Omental fat pad (tissue), 4 donors: ENCODE data around the gene BORCS5. TPM values are rescaled to one million over a fixed set of nuclear protein-coding genes. Genes with fewer than 3 reads are reported as not detected.
"Not testable (repeated sequence)": the region's sequence is repeated elsewhere in the genome, so short reads cannot be mapped to it uniquely, and the experiment has no call there.

Source experiments
- ATAC-seq: fragments of 150-250 bp; one replicate; pipeline ENCODE4 v1.9.1; 2016; ENCODE audit warnings: mild to moderate bottlenecking, moderate library complexity; ENCODE audit not compliant: low FRiP score
- DNase-seq: peaks from one replicate; pipeline ENCODE4 v3.0.0-alpha.2; 2019; ENCODE audit warnings: low spot score
- total RNA-seq, 4 donors: library from RNA; depleted of rRNA; stranded (reverse); fragments of >200 nt; gene quantifications; one replicate each; pipeline ENCODE4 v1.1.0, GENCODE V29; 2016
- TF ChIP-seq, protein P1 (sequence below), 3 donors: fragments of 450-650 bp; IDR thresholded peaks; one replicate each; pipeline ENCODE4 v1.5.1; 2016 to 2017; ENCODE audit warnings: antibody characterized with exemption in 3 of 3, mild to moderate bottlenecking in 3 of 3, moderate library complexity in 2 of 3

The BORCS5 gene
- total RNA-seq, 4 donors from 2014 or later, result 11.4 to 17.1 (median 15.7) TPM

DNA sequence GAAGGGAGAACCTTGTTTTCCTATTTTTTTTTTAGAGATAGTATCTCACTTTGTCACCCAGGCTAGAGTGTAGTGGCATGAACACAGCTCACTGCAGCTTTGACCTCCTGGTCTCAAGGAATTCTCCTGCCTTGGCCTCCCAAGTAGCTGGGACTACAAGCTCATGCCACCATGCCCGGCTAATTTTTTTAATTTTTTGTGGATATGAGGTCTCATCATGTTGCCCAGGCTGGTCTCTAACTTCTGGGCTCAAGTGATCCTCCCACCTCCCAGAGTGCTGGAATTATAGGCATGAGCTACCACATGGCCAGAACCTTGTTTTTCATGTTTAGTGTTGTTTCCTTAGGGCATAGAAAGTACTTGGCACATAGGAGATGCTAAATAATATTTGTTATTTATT, 20.4 kb upstream of the BORCS5 start:
- TF ChIP-seq, protein P1, sequence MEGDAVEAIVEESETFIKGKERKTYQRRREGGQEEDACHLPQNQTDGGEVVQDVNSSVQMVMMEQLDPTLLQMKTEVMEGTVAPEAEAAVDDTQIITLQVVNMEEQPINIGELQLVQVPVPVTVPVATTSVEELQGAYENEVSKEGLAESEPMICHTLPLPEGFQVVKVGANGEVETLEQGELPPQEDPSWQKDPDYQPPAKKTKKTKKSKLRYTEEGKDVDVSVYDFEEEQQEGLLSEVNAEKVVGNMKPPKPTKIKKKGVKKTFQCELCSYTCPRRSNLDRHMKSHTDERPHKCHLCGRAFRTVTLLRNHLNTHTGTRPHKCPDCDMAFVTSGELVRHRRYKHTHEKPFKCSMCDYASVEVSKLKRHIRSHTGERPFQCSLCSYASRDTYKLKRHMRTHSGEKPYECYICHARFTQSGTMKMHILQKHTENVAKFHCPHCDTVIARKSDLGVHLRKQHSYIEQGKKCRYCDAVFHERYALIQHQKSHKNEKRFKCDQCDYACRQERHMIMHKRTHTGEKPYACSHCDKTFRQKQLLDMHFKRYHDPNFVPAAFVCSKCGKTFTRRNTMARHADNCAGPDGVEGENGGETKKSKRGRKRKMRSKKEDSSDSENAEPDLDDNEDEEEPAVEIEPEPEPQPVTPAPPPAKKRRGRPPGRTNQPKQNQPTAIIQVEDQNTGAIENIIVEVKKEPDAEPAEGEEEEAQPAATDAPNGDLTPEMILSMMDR (IDR thresholded peaks at IDR 0.05), result no peak
- ATAC-seq (no peak), DNase-seq (no peak)

DNA sequence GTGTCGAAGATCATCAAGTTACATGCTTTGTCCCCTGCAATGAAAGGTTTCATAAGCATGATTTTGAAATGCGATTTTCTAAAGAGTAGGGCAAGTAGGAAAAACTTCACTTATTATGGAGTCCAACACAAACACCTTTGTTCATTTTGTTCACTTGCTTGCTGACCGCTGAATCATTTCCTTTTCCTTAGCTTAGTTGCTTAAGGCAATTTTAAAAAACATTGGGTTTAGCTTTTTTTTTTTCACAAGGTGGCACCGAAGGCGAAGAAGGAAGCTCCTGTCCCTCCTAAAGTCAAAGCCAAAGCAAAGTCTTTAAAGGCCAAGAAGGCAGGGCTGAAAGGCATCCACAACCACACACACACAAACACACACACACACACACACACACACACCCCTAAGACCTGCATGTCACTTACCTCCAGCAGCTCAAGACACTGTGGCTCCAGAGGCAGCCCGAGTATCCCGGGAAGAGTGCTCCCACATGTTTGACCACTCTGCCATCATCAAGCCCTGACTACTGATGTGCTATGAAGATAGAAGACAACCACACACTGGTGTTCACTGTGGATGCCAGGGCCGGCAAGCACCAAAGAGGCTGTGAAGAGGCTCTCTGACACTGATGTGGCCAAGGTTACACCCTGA, 18.2 kb upstream of the BORCS5 start:
- TF ChIP-seq, protein P1 (IDR thresholded peaks at IDR 0.05), result no peak
- ATAC-seq, result no peak
- DNase-seq, result no peak

DNA sequence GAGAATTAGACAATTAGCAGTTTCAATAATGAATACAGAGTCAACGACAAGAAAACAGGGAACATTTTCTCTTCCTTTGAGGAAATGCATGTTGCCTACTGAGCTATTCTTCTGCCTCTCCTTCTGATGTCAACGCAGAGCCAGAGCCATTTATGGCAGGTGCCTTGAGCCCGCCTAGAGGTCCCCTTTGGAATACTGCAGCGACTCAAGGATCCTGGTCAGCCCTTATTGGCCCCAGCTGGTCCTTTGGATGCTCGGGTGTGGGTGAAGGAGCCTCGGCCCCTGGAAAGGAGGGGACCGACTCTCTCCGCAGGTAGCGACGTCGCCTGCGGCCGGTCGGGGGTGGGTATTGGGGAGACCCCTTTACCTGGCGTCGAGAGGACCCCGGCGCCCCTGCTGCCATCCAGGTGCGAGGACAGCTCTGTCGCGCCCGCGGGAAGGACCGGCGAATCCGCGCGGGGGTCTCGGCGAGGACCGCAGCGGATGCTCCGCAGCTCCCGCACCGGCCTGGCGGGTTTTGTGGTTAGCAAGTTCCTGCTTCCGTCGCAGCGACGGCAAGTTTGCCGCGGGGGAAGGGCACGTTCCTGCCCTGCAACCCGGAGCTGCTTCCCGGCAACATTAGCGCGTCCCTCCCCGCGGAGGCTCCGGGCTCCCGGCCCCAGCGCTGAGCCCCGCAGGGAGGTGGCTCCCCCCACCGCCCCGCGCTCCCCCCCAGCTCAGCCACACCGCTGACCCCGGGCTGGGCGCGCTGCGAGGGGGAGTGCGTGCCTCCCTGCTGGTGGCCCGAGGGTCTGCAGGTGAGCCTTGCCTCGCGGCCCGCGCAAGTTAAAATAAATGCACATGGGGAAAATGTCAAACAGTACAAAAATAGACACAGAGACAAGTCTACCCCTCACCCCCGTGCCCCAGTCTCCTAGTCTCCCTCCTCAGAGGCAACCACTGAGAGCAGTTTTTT, 6.9 kb upstream of the BORCS5 start, which contains the start of gene MANSC1:
TSS of gene MANSC1 (minus strand) at position 532 of the 955 bp plus-strand sequence. CDS start 6,928 bp downstream, outside the sequence.
- TF ChIP-seq, protein P1 (IDR thresholded peaks at IDR 0.05), result peak in 1 of 3 donors; percentile 27
- peak; percentile 68 for ATAC-seq
- no peak for DNase-seq

DNA sequence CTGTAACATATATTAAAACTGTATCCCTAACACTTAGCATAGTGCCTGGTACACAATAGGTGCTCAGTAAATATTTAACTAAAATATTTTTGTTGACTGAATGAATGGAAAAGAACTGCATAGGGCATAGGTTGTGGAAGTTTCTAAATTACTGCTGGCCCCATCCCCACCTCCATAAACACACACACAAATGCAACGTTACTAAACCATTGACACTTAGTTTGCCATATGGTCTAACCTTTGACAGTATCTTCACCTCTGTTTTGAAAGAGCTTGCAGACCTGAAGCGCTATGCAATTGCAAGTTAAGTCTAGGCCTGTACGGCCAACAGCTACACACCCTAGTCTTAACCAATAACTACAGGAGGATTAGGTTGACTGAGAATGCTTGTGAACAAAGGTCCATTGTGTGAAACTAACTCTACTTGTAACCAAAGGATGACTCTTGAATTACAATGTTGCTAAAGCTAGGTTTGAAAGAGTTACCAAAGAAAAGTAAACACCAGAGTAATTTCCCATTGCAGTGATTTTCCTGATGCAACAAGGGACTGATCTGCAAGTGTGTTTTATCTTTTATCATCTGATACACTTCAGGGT, 5.9 kb upstream of the BORCS5 start:
- TF ChIP-seq, protein P1 (IDR thresholded peaks at IDR 0.05), result no peak
- ATAC-seq (no peak), DNase-seq (no peak)

DNA sequence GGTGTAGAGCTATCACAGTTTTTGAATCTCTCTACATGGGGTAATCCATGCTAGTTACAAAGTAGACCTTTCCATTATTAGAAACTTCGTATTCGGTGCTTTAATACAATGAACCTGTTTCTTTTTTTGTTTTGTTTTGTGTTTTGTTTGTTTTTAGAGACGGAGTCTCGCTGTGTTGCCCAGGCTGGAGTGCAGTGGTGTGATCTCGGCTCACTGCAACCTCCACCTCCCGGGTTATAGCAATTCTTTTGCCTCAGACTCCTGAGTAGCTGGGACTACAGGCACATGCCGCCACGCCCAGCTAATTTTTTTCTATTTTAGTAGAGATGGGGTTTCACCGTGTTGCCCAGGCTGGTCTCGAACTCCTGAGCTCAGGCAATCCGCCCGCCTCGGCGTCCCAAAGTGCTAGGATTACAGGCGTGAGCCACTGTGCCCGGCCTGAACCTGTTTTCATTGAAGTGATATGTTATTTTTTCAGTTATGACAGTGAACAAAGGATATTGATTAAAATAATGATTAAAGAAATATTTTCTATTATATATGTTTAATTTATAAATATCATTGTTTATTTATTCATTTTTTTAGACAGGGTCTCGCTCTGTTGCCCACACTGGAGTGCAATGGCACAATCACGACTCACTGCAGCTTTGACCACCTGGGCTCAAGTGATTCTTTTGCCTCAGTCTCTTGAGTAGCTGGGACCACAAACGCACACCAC, 5.3 kb upstream of the BORCS5 start:
- ATAC-seq, result not testable (repeated sequence)

DNA sequence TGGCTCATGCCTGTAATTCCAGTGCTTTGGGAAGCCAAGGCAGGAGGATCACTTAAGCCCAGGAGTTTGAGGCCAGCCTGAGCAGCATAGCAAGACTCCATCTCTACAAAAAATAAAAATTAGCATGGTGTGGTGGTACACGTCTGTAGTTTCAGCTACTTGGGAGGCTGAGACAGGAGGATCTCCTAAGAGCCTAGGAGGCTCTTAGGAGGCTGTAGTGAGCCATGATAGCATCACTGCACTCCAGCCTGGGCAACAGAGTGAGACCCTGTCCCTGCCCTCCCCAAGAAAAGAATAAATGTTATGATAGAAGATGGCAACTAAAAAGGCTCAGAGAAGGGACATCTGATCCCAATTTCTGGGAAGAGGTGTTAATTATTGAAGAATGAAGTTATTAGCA, 3.6 kb upstream of the BORCS5 start:
- TF ChIP-seq, protein P1 (IDR thresholded peaks at IDR 0.05), result no peak
- DNase-seq, result no peak
- no peak for ATAC-seq

More for the DNA sequence above, 5.3 kb upstream of the BORCS5 start:
- not testable (repeated sequence) for DNase-seq
